Caco-2 (cell line): ENCODE data around the gene ATP1A4. TPM values are rescaled to one million over a fixed set of nuclear protein-coding genes. Genes with fewer than 3 reads are reported as not detected.
A peak's percentile ranks its signal among the peaks of the same experiment; 100 is the strongest.

Experiments
- BruUV-seq: library from RNA; stranded (reverse); fragments of 400-500 nt; replicated peaks from 2 replicates; lab custom pipeline; 2021; lab: Mats Ljungman, UMichigan
- CTCF ChIA-PET: fragments of 300-600 bp; sonication (Branson Sonifier 250); formaldehyde crosslinking; loops from one replicate; lab custom pipeline; 2022; ENCODE audit warnings: antibody characterized with exemption; lab: Charles Lee
- POLR2A ChIA-PET: fragments of 300-600 bp; sonication (Branson Sonifier 250); formaldehyde crosslinking; loops from one replicate; lab custom pipeline; 2022; ENCODE audit warnings: antibody characterized with exemption; lab: Charles Lee
- DNase-seq, 2 experiments: peaks; one replicate each; pipeline versions ENCODE4 v3.0.0 to v3.0.0-alpha.2; 2020 to 2022
- H3K27me3 ChIP-seq: replicated peaks from 2 replicates; pipeline ENCODE4 v1.6.0; 2011; ENCODE audit warnings: low read length; ENCODE audit not compliant: control insufficient read depth, insufficient read depth
- H3K36me3 ChIP-seq: 2 replicates; pipeline ENCODE4 v1.5.1; 2011; ENCODE audit warnings: low read length; ENCODE audit not compliant: control insufficient read depth, insufficient read depth
- H3K4me1 ChIP-seq: fragments of 250-450 bp; sonication (Bioruptor Pico); 2 replicates; pipeline ENCODE4 v1.5.1; 2020; ENCODE audit warnings: mild to moderate bottlenecking
- H3K4me3 ChIP-seq: 2 replicates; pipeline ENCODE4 v1.5.1; 2011; ENCODE audit warnings: low read depth, mild to moderate bottlenecking, control low read depth, low read length
- H3K9me3 ChIP-seq: fragments of 250-450 bp; sonication (Bioruptor Pico); 2 replicates; pipeline ENCODE4 v1.5.1; 2020; ENCODE audit warnings: mild to moderate bottlenecking, moderate library complexity
- H3K27ac Mint-ChIP-seq: one replicate; pipeline ENCODE4 v1.8.0; 2022; ENCODE audit warnings: mixed read lengths; ENCODE audit not compliant: unreplicated experiment
- H3K27me3 Mint-ChIP-seq: one replicate; pipeline ENCODE4 v1.8.0; 2022; ENCODE audit warnings: mixed read lengths; ENCODE audit not compliant: insufficient read depth, unreplicated experiment
- H3K36me3 Mint-ChIP-seq: one replicate; pipeline ENCODE4 v1.8.0; 2022; ENCODE audit warnings: mild to moderate bottlenecking, mixed read lengths; ENCODE audit not compliant: insufficient read depth, unreplicated experiment
- H3K4me1 Mint-ChIP-seq: one replicate; pipeline ENCODE4 v1.8.0; 2022; ENCODE audit warnings: low read depth, mixed read lengths; ENCODE audit not compliant: unreplicated experiment
- H3K4me3 Mint-ChIP-seq: one replicate; pipeline ENCODE4 v1.8.0; 2022; ENCODE audit warnings: mild to moderate bottlenecking, moderate library complexity, mixed read lengths; ENCODE audit not compliant: unreplicated experiment
- H3K9me3 Mint-ChIP-seq: one replicate; pipeline ENCODE4 v1.8.0; 2022; ENCODE audit warnings: mixed read lengths; ENCODE audit not compliant: unreplicated experiment
- CTCF ChIP-seq, 2 experiments: fragments of 200-600 bp in 1 of 2; IDR thresholded peaks; 1 replicate in 1 of 2; 2 replicates in 1 of 2; pipeline versions ENCODE4 v1.5.1 to v1.8.0; 2011 to 2022; ENCODE audit warnings: antibody characterized with exemption in 1 of 2, control low read depth in 1 of 2, inconsistent platforms in 1 of 2, low read depth in 1 of 2, low read length in 1 of 2, mild to moderate bottlenecking in 1 of 2, moderate library complexity in 1 of 2; ENCODE audit not compliant: insufficient read depth in 1 of 2, severe bottlenecking in 1 of 2, unreplicated experiment in 1 of 2
- intact Hi-C: fragments of 100-400 bp; cut with micrococcal nuclease; formaldehyde crosslinking; loops from one replicate; pipeline ENCODE4 v1.10.0; 2022; ENCODE audit not compliant: unreplicated experiment
- total RNA-seq: library from RNA; stranded (reverse); gene quantifications from 2 replicates; pipeline ENCODE4 v1.2.3, GENCODE V29; 2022

ATP1A4 gene
- total RNA-seq, 1 experiment from 2014 or later, result not detected

DNA sequence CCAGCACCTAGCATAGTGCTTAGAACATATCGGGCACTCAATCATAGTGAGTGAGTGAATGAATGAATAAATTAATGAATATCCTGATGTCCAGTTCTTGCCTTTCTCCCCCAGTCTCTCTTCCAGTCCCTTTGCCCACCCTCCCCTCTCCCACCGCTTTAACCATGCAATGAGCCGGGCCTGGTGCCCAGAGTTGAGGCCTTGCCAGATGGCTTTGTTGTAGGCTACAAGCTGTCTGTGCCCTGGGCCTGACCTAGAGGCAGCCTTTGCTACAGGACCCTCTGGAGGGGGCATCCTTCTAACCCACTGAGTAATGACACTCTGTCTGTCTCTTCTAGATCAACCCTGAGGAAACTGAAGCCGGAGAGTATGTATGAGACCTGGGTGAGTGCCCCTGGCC, 45.8 kb downstream of the ATP1A4 start:
- Mint-ChIP-seq H3K27ac (no peak overlapping the region), H3K9me3 (no peaks in the 10 kb centered on the region), H3K36me3 (no peaks in the 10 kb centered on the region), H3K4me1 (no peaks in the 10 kb centered on the region), H3K4me3 (no peak overlapping the region), H3K27me3 (no peaks in the 10 kb centered on the region)
- intact Hi-C loops, result no loop called here
- Histone ChIP-seq H3K27me3 (no peaks in the 10 kb centered on the region), H3K36me3 (no peaks in the 10 kb centered on the region), H3K9me3 (no peaks in the 10 kb centered on the region), H3K4me3 (no peak overlapping the region), H3K4me1 (peaks cover 13% of the 10 kb centered on the region)
- no peak for TF ChIP-seq CTCF (IDR thresholded peaks at IDR 0.05; ENCODE audit: insufficient read depth in 1 of 2, low read depth in 1 of 2, low read length in 1 of 2, severe bottlenecking in 1 of 2, unreplicated experiment in 1 of 2)
- DNase-seq, result no peak
- no TSS peak for BruUV-seq
- ChIA-PET CTCF (no interaction called here), POLR2A (no interaction called here)

DNA sequence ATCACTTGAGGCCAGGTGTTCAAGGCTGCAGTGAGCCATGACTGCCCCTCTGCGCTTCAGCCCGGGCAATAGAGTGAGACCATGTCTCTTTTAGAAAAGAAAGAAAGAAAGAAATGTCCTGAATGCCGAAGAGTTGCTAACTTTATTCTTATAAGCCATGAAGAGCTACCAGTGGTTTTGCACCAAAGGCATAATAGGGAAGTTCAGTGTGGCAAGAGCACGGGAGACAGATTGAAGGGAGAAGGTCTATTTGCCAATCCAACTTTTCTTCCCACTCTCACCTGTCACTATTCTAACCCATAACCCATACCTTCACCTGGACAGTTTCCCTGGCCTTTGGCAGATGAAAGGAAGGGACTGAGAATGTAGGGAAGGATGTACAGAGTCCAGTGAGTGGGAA, 49.4 kb downstream of the ATP1A4 start:
- intact Hi-C loops, result no loop called here
- POLR2A ChIA-PET, result no interaction called here
- no peaks in the 10 kb centered on the region for H3K9me3 ChIP-seq
- Mint-ChIP-seq H3K9me3 (no peaks in the 10 kb centered on the region), H3K4me1 (peaks cover 5% of the 10 kb centered on the region), H3K27me3 (no peaks in the 10 kb centered on the region), H3K36me3 (no peaks in the 10 kb centered on the region), H3K27ac (no peak overlapping the region), H3K4me3 (no peak overlapping the region)
- H3K4me1 ChIP-seq, result no peaks in the 10 kb centered on the region
- BruUV-seq, result no TSS peak
- no peak for DNase-seq
- no peak for TF ChIP-seq CTCF (IDR thresholded peaks at IDR 0.05; ENCODE audit: insufficient read depth in 1 of 2, low read depth in 1 of 2, low read length in 1 of 2, severe bottlenecking in 1 of 2, unreplicated experiment in 1 of 2)
- no peaks in the 10 kb centered on the region for H3K27me3 ChIP-seq
- no peaks in the 10 kb centered on the region for H3K36me3 ChIP-seq
- CTCF ChIA-PET, result no interaction called here
- H3K4me3 ChIP-seq, result no peak overlapping the region

DNA sequence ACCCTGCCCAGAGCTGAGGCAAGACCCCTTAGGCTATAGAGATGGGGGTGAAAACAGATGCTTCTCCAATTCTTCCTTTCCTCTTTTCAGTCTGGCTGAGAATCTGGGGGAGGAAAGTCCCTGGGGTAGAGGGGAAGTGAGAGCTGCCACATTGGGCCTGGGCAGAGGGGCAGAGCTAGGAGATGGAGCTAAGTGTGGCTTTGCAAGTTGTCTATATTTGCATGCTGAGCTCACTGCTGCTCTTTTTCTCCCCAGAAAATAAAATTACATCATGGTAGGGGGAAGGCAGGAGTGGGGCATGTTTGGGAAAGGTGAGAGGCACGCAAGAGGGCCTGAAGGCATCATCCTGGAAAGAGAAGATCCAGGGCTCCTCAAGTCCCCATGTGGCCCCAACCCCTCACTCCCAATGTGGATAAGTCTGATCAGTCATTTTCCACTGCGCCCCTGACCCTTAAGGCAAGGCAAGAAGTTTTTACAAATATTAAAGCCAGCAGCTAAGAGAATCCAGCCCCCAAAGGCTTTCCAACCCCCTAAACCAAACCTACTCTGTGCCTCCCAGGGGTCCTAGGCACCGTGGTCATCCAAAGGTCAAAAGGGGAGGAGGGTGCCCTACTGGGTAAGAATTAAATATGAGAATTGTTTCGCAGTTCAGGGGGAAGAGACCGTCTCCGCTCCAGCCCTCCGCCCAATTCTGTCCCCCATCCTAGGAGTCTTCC, 53.3 kb downstream of the ATP1A4 start:
- no peak for TF ChIP-seq CTCF (IDR thresholded peaks at IDR 0.05; ENCODE audit: insufficient read depth in 1 of 2, low read depth in 1 of 2, low read length in 1 of 2, severe bottlenecking in 1 of 2, unreplicated experiment in 1 of 2)
- Histone ChIP-seq H3K4me1 (peaks cover 10% of the 10 kb centered on the region), H3K4me3 (peak overlapping the region; percentile 97), H3K36me3 (no peaks in the 10 kb centered on the region), H3K9me3 (no peaks in the 10 kb centered on the region), H3K27me3 (no peaks in the 10 kb centered on the region)
- DNase-seq, result no peak
- Mint-ChIP-seq H3K4me1 (peaks cover 18% of the 10 kb centered on the region), H3K9me3 (no peaks in the 10 kb centered on the region), H3K27me3 (no peaks in the 10 kb centered on the region), H3K27ac (peak overlapping the region; percentile 71), H3K4me3 (peak overlapping the region; percentile 81), H3K36me3 (peaks cover 19% of the 10 kb centered on the region)
- POLR2A ChIA-PET, result interaction anchor here (0.6 kb wide), 1 partner anchor 49 kb away, joined by 3 read pairs; no protein-coding TSS in a partner anchor
- BruUV-seq, result TSS peak; percentile 53
- CTCF ChIA-PET, result interaction anchor here (2.5 kb wide), 1 partner anchor 12 kb away, joined by 11 read pairs; no protein-coding TSS in a partner anchor
- intact Hi-C loops, result no loop called here
